Tibial artery (tissue), 4 donors: ENCODE measurements around the gene ATP5PD.

Experiments used
- DNase-seq, 2 donors: peaks; one replicate each; pipeline ENCODE4 v3.0.0-alpha.2; 2019
- H3K27ac ChIP-seq, 2 donors: fragments of 200-600 bp; sonication (generic) in 1 of 2; 1 replicate in 1 of 2; 2 replicates in 1 of 2; pipeline ENCODE4 v1.5.1; 2018 to 2019; ENCODE audit warnings: mild to moderate bottlenecking in 1 of 2
- H3K27me3 ChIP-seq, 2 donors: fragments of 200-600 bp; sonication (generic) in 1 of 2; one replicate each; pipeline versions ENCODE4 v1.5.1 to v1.6.0; 2016 to 2019
- H3K36me3 ChIP-seq, 3 donors: fragments of 200-600 bp; sonication (generic) in 2 of 3; one replicate each; pipeline ENCODE4 v1.5.1; 2016 to 2019; ENCODE audit warnings: mild to moderate bottlenecking in 2 of 3
- H3K4me1 ChIP-seq, 4 donors: fragments of 200-600 bp; sonication (generic) in 2 of 4; 1 replicate in 3 of 4; 2 replicates in 1 of 4; pipeline ENCODE4 v1.5.1; 2016 to 2019
- H3K4me3 ChIP-seq, 2 donors: fragments of 200-600 bp; sonication (generic) in 1 of 2; 1 replicate in 1 of 2; 2 replicates in 1 of 2; pipeline ENCODE4 v1.5.1; 2018 to 2019; ENCODE audit warnings: mild to moderate bottlenecking in 2 of 2
- H3K9me3 ChIP-seq, 3 donors: fragments of 200-600 bp; sonication (generic) in 1 of 3; one replicate each; pipeline ENCODE4 v1.5.1; 2016 to 2019
- CTCF ChIP-seq, 2 experiments: fragments of 200-600 bp in 1 of 2; fragments of 450-650 bp in 1 of 2; IDR thresholded peaks; one replicate each; pipeline ENCODE4 v1.5.1; 2017 to 2019; ENCODE audit warnings: antibody characterized with exemption in 2 of 2, mild to moderate bottlenecking in 1 of 2, moderate library complexity in 1 of 2
- intact Hi-C: fragments of 100-400 bp; cut with DNase I; formaldehyde crosslinking; loops from one replicate; pipeline ENCODE4 v1.15.0; 2023; ENCODE audit warnings: low total_unique reads

ATP5PD gene

GRCh38 chr17:75012346-75013091 lies 34.2 kb downstream of the ATP5PD start, which contains the start of gene MRPL58:
TSS of gene MRPL58 (plus strand) at chr17:75012670. CDS start at chr17:75012687, 17 bp downstream.
- H3K27ac ChIP-seq, result peak within 1 kb of the TSS; percentile 85 to 87
- TF ChIP-seq CTCF (IDR thresholded peaks at IDR 0.05), result peak; percentile 54 to 55
- intact Hi-C loops, result loop anchor here (5.0 kb wide), 1 partner anchor 50 kb away; no protein-coding TSS in a partner anchor

GRCh38 chr17:75012096-75012345 lies 34.7 kb downstream of the ATP5PD start:
- H3K4me1 ChIP-seq, result peaks cover 0 to 25% (median 15%) of the 10 kb centered on the region in 4 donors
- H3K4me3 ChIP-seq, result peak overlapping the region; percentile 89 to 93
- TF ChIP-seq CTCF (IDR thresholded peaks at IDR 0.05), result no peak
- H3K36me3 ChIP-seq, result peaks cover 0 to 9% (median 7%) of the 10 kb centered on the region in 3 donors
- H3K9me3 ChIP-seq, result no peaks in the 10 kb centered on the region
- H3K27ac ChIP-seq, result peak overlapping the region; percentile 85 to 87
- DNase-seq, result no peak
- intact Hi-C loops, result loop anchor here (5.0 kb wide), 1 partner anchor 50 kb away; no protein-coding TSS in a partner anchor
- no peaks in the 10 kb centered on the region for H3K27me3 ChIP-seq

More at GRCh38 chr17:75012346-75013091, 34.2 kb downstream of the ATP5PD start, which contains the start of gene MRPL58:
- Histone ChIP-seq H3K27me3 (no peaks in the 10 kb centered on the region), H3K36me3 (peaks cover 0 to 14% (median 7%) of the 10 kb centered on the region in 3 donors), H3K4me3 (peak within 1 kb of the TSS; percentile 89 to 93), H3K9me3 (no peaks in the 10 kb centered on the region), H3K4me1 (peaks cover 0 to 25% (median 15%) of the 10 kb centered on the region in 4 donors)
- peak; percentile 69 to 85 for DNase-seq

GRCh38 chr17:75011401-75012095 lies 35.2 kb downstream of the ATP5PD start:
- H3K4me3 ChIP-seq, result peak overlapping the region; percentile 89 to 93
- H3K4me1 ChIP-seq, result peaks cover 0 to 25% (median 15%) of the 10 kb centered on the region in 4 donors
- H3K36me3 ChIP-seq, result peaks cover 0 to 4% (median 2%) of the 10 kb centered on the region in 3 donors
- intact Hi-C loops, result loop anchor here (5.0 kb wide), 1 partner anchor 49 kb away; no protein-coding TSS in a partner anchor
- H3K9me3 ChIP-seq, result no peaks in the 10 kb centered on the region
- peak overlapping the region; percentile 85 to 87 for H3K27ac ChIP-seq
- TF ChIP-seq CTCF (IDR thresholded peaks at IDR 0.05), result no peak
- peak; percentile 70 to 78 for DNase-seq
- no peaks in the 10 kb centered on the region for H3K27me3 ChIP-seq

GRCh38 chr17:75010683-75011400 lies 35.9 kb downstream of the ATP5PD start:
- Histone ChIP-seq H3K27ac (peak overlapping the region in 1 of 2 donors; percentile 87), H3K4me1 (peaks cover 0 to 25% (median 15%) of the 10 kb centered on the region in 4 donors), H3K4me3 (no peak overlapping the region), H3K36me3 (no peaks in the 10 kb centered on the region), H3K27me3 (no peaks in the 10 kb centered on the region), H3K9me3 (no peaks in the 10 kb centered on the region)
- intact Hi-C loops, result loop anchor here (5.0 kb wide), 1 partner anchor 49 kb away; no protein-coding TSS in a partner anchor
- peak in 1 of 2 donors; percentile 27 for DNase-seq
- no peak for TF ChIP-seq CTCF (IDR thresholded peaks at IDR 0.05)

GRCh38 chr17:75009139-75009724 lies 37.5 kb downstream of the ATP5PD start:
- no peak for TF ChIP-seq CTCF (IDR thresholded peaks at IDR 0.05)
- Histone ChIP-seq H3K9me3 (no peaks in the 10 kb centered on the region), H3K4me1 (peaks cover 0 to 25% (median 15%) of the 10 kb centered on the region in 4 donors), H3K27me3 (no peaks in the 10 kb centered on the region), H3K36me3 (peaks cover 0 to 12% (median 0%) of the 10 kb centered on the region in 3 donors), H3K27ac (no peak overlapping the region), H3K4me3 (no peak overlapping the region)
- DNase-seq, result no peak
- intact Hi-C loops, result no loop called here
